H1 (cell line): ENCODE results near the gene APOL6. TPM values are rescaled to one million over a fixed set of nuclear protein-coding genes. Genes with fewer than 3 reads are reported as not detected.

Experiments used
- polyA plus RNA-seq, 7 experiments: library from polyadenylated mRNA; depleted of rRNA in 3 of 7; stranded (reverse) in 5 of 7; unstranded in 2 of 7; fragments of >200 nt in 5 of 7; fragments of 200-250 nt in 2 of 7; gene quantifications; 1 replicate in 5 of 7; 2 replicates in 1 of 7; 4 replicates in 1 of 7; pipeline versions ENCODE4 v1.2.1 to v1.2.3, GENCODE V29; 2011 to 2013; ENCODE audit warnings: missing spikeins in 2 of 7, mixed read lengths in 2 of 7
- total RNA-seq: library from RNA; stranded (reverse); fragmentation: NEBNext Ultra II Directional; extraction: Animal tissue kit (Norgen Biotek cat#: 25700); gene quantifications from 2 replicates; pipeline ENCODE4 v1.2.1, GENCODE V29; 2021

Gene APOL6
- total and polyA plus RNA-seq, 2 of the 8 experiments (the other 6 are each of a cell fraction or from before 2014, with no cell fraction given), result 0.06 to 0.13 TPM

Other genes starting within 250 kb of the APOL6 start
- gene MCM5, start 248.3 kb upstream of the APOL6 start, total RNA-seq, result 297 and 305 TPM in 2 replicates
- gene MCM5, start 248.3 kb upstream of the APOL6 start, polyA plus RNA-seq (2011; rRNA removed), result 210 and 243 TPM in 2 replicates
- gene RASD2, start 107.6 kb upstream of the APOL6 start, total RNA-seq, result 4.4 and 5.1 TPM in 2 replicates
- gene RASD2, start 107.6 kb upstream of the APOL6 start, polyA plus RNA-seq (2011; rRNA removed), result 1.9 and 3.8 TPM in 2 replicates
- not detected in 2 replicates for gene MB, start 31.1 kb upstream of the APOL6 start, total RNA-seq
- 1.5 and 1.7 TPM in 2 replicates for gene MB, start 31.1 kb upstream of the APOL6 start, polyA plus RNA-seq (2011; rRNA removed)
- not detected in 2 replicates for gene APOL5, start 69.4 kb downstream of the APOL6 start, total RNA-seq
- not detected in 2 replicates for gene APOL5, start 69.4 kb downstream of the APOL6 start, polyA plus RNA-seq (2011; rRNA removed)